Measurements from ENCODE around the gene CADPS.

CADPS gene

GRCh38 chr3:62653796-62654195 is 221.4 kb downstream of the CADPS start:
- no peak for ATAC-seq
- TF ChIP-seq ZFP30 (CRISPR knock-in tag; IDR thresholded peaks at IDR 0.05) (no peak), ESRRG (CRISPR knock-in tag; IDR thresholded peaks at IDR 0.05) (no peak), PPARA (CRISPR knock-in tag; IDR thresholded peaks at IDR 0.05; ENCODE audit: borderline replicate concordance) (no peak), TCF4 (CRISPR knock-in tag; IDR thresholded peaks at IDR 0.05; ENCODE audit: borderline replicate concordance) (no peak), BACH2 (CRISPR knock-in tag; IDR thresholded peaks at IDR 0.05; ENCODE audit: borderline replicate concordance) (no peak), TSHZ2 (CRISPR knock-in tag; IDR thresholded peaks at IDR 0.05) (no peak), CSRNP3 (CRISPR knock-in tag; IDR thresholded peaks at IDR 0.05) (no peak), TOX (CRISPR knock-in tag; IDR thresholded peaks at IDR 0.05; ENCODE audit: borderline replicate concordance) (no peak), OSR1 (CRISPR knock-in tag; IDR thresholded peaks at IDR 0.05) (no peak), CSDC2 (CRISPR knock-in tag; IDR thresholded peaks at IDR 0.05) (no peak), ARNTL (CRISPR knock-in tag; IDR thresholded peaks at IDR 0.05; ENCODE audit: borderline replicate concordance, low read depth) (no peak), ZNF70 (CRISPR knock-in tag; IDR thresholded peaks at IDR 0.05) (no peak), RARB (CRISPR knock-in tag; IDR thresholded peaks at IDR 0.05) (no peak)
- TF ChIP-seq, protein P1, sequence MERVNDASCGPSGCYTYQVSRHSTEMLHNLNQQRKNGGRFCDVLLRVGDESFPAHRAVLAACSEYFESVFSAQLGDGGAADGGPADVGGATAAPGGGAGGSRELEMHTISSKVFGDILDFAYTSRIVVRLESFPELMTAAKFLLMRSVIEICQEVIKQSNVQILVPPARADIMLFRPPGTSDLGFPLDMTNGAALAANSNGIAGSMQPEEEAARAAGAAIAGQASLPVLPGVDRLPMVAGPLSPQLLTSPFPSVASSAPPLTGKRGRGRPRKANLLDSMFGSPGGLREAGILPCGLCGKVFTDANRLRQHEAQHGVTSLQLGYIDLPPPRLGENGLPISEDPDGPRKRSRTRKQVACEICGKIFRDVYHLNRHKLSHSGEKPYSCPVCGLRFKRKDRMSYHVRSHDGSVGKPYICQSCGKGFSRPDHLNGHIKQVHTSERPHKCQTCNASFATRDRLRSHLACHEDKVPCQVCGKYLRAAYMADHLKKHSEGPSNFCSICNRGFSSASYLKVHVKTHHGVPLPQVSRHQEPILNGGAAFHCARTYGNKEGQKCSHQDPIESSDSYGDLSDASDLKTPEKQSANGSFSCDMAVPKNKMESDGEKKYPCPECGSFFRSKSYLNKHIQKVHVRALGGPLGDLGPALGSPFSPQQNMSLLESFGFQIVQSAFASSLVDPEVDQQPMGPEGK (CRISPR knock-in tag; IDR thresholded peaks at IDR 0.05; ENCODE audit: borderline replicate concordance): no peak
- TF ChIP-seq, protein P2, sequence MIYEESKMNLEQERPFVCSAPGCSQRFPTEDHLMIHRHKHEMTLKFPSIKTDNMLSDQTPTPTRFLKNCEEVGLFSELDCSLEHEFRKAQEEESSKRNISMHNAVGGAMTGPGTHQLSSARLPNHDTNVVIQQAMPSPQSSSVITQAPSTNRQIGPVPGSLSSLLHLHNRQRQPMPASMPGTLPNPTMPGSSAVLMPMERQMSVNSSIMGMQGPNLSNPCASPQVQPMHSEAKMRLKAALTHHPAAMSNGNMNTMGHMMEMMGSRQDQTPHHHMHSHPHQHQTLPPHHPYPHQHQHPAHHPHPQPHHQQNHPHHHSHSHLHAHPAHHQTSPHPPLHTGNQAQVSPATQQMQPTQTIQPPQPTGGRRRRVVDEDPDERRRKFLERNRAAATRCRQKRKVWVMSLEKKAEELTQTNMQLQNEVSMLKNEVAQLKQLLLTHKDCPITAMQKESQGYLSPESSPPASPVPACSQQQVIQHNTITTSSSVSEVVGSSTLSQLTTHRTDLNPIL (CRISPR knock-in tag; IDR thresholded peaks at IDR 0.05; ENCODE audit: low read depth): no peak

GRCh38 chr3:62647711-62648110 is 227.5 kb downstream of the CADPS start:
- no peak for ATAC-seq
- no peak for TF ChIP-seq ZFP30 (CRISPR knock-in tag; IDR thresholded peaks at IDR 0.05)
- no peak for TF ChIP-seq ZC3H10 (CRISPR knock-in tag; IDR thresholded peaks at IDR 0.05)
- TF ChIP-seq PPARA (CRISPR knock-in tag; IDR thresholded peaks at IDR 0.05; ENCODE audit: borderline replicate concordance): no peak
- no peak for TF ChIP-seq SNAI2 (CRISPR knock-in tag; IDR thresholded peaks at IDR 0.05)
- no peak for TF ChIP-seq ESRRG (CRISPR knock-in tag; IDR thresholded peaks at IDR 0.05)
- TF ChIP-seq, protein P1 (CRISPR knock-in tag; IDR thresholded peaks at IDR 0.05; ENCODE audit: borderline replicate concordance): no peak
- no peak for TF ChIP-seq TOX (CRISPR knock-in tag; IDR thresholded peaks at IDR 0.05; ENCODE audit: borderline replicate concordance)
- no peak for TF ChIP-seq OSR1 (CRISPR knock-in tag; IDR thresholded peaks at IDR 0.05)
- no peak for TF ChIP-seq TCF4 (CRISPR knock-in tag; IDR thresholded peaks at IDR 0.05; ENCODE audit: borderline replicate concordance)
- no peak for TF ChIP-seq BACH2 (CRISPR knock-in tag; IDR thresholded peaks at IDR 0.05; ENCODE audit: borderline replicate concordance)
- TF ChIP-seq TSHZ2 (CRISPR knock-in tag; IDR thresholded peaks at IDR 0.05): no peak
- TF ChIP-seq ARNTL (CRISPR knock-in tag; IDR thresholded peaks at IDR 0.05; ENCODE audit: borderline replicate concordance, low read depth): no peak
- TF ChIP-seq ZFP3 (CRISPR knock-in tag; IDR thresholded peaks at IDR 0.05): no peak
- TF ChIP-seq, protein P2 (CRISPR knock-in tag; IDR thresholded peaks at IDR 0.05; ENCODE audit: low read depth): no peak
- no peak for TF ChIP-seq ZNF8 (CRISPR knock-in tag; IDR thresholded peaks at IDR 0.05)
- no peak for TF ChIP-seq CSRNP3 (CRISPR knock-in tag; IDR thresholded peaks at IDR 0.05)
- TF ChIP-seq GLIS3 (CRISPR knock-in tag; IDR thresholded peaks at IDR 0.05): no peak
- TF ChIP-seq ZNF70 (CRISPR knock-in tag; IDR thresholded peaks at IDR 0.05): no peak
